GM21367 (cell line): Measurements from ENCODE around the gene PACS2.
"Not testable (repeated sequence)": the region's sequence is repeated elsewhere in the genome, so short reads cannot be mapped to it uniquely, and the experiment has no call there.

Experiments used
- ATAC-seq: cut with Tn5 transposase; IDR thresholded peaks from one replicate; pipeline ENCODE4 v1.9.1; 2021; ENCODE audit not compliant: unreplicated experiment

The PACS2 gene

GRCh38 chr14:105329411-105330150 lies 15.0 kb downstream of the PACS2 start:
- no peak for ATAC-seq

GRCh38 chr14:105330491-105330895 lies 15.9 kb downstream of the PACS2 start:
- no peak for ATAC-seq

GRCh38 chr14:105331575-105332349 lies 17.2 kb downstream of the PACS2 start:
- ATAC-seq: no peak

- ATAC-seq: no peak
Measured at GRCh38 chr14:105332350-105332874, 17.9 kb downstream of the PACS2 start.

GRCh38 chr14:105333020-105333490 lies 18.5 kb downstream of the PACS2 start:
- ATAC-seq: no peak

- no peak for ATAC-seq
Measured at GRCh38 chr14:105333613-105334364, 19.2 kb downstream of the PACS2 start.

GRCh38 chr14:105334383-105335230 lies 20.1 kb downstream of the PACS2 start:
- no peak for ATAC-seq

- ATAC-seq: not testable (repeated sequence)
Measured at GRCh38 chr14:105335231-105335542, 20.6 kb downstream of the PACS2 start.

GRCh38 chr14:105335735-105336476 lies 21.4 kb downstream of the PACS2 start:
- no peak for ATAC-seq

GRCh38 chr14:105336477-105337287 lies 22.1 kb downstream of the PACS2 start:
- no peak for ATAC-seq

- ATAC-seq: no peak
Measured at GRCh38 chr14:105337433-105337832, 22.9 kb downstream of the PACS2 start.

- no peak for ATAC-seq
Measured at GRCh38 chr14:105337966-105338741, 23.6 kb downstream of the PACS2 start.

- ATAC-seq: no peak
Measured at GRCh38 chr14:105340821-105341733, 26.5 kb downstream of the PACS2 start.

- no peak for ATAC-seq
Measured at GRCh38 chr14:105343194-105343593, 28.6 kb downstream of the PACS2 start.

GRCh38 chr14:105346200-105346533 lies 31.6 kb downstream of the PACS2 start:
- ATAC-seq: no peak

GRCh38 chr14:105346876-105347586 lies 32.5 kb downstream of the PACS2 start:
- no peak for ATAC-seq

- no peak for ATAC-seq
Measured at GRCh38 chr14:105347587-105347968, 33.0 kb downstream of the PACS2 start.
